Epithelial cell of proximal tubule (primary cell): ENCODE results near the gene CTNND2. TPM values are rescaled to one million over a fixed set of nuclear protein-coding genes. Genes with fewer than 3 reads are reported as not detected.

ENCODE experiments used
- DNase-seq: peaks from one replicate; pipeline ENCODE4 v3.0.0-alpha.2; 2011; ENCODE audit warnings: low read depth
- H3K4me3 ChIP-seq: 2 replicates; pipeline ENCODE4 v1.5.1; 2011; ENCODE audit warnings: low read depth, mild to moderate bottlenecking, low read length
- total RNA-seq: library from RNA; depleted of rRNA; stranded (reverse); fragments of >200 nt; gene quantifications from 2 replicates; pipeline ENCODE4 v1.2.3, GENCODE V29; 2015
- TF ChIP-seq, protein P1 (sequence below): conservative IDR thresholded peaks from 2 replicates; pipeline ENCODE4 v1.5.1; 2012; ENCODE audit warnings: low read depth, mild to moderate bottlenecking, low read length

Gene CTNND2
- total RNA-seq, 1 donor from 2014 or later = 0.12 TPM

DNA sequence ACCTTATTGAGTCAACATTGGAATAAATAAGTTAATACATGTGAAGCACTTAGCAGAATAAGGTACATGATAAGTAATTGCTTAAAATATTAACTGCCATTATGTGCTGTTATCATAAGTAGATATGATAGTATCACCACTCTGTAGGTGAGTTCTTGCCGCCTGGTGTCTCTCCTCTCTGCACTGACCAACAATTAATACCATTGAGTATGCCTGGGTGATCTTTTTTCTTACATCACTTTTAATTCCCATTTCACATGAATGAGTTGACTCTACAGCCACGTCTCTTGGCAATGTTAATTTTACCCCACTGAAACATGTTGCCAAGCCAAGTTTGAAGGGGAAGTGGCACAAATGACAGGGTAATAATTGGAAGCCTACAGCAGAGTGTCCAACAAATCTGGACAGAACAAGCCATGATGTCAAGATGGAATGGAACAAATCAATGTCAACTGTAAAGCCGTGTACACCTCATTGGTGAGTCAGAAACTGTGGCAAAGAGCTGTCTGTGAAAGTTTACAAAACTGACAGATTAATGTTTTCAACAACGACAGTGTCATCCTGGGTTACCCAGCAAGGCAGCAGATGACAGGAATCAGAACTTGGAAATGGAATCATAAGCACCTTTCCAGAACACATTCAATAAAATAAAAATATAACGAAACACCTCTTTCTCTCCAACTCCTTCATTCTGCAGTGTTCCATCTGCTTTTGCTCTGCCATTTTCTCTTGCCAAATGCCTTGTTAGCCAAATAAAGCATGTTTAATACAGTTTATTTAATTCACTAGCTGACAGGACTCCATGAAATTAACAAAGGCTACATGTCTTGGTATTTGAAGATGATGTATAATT is 330.9 kb downstream of the CTNND2 start:
- TF ChIP-seq, protein P1, sequence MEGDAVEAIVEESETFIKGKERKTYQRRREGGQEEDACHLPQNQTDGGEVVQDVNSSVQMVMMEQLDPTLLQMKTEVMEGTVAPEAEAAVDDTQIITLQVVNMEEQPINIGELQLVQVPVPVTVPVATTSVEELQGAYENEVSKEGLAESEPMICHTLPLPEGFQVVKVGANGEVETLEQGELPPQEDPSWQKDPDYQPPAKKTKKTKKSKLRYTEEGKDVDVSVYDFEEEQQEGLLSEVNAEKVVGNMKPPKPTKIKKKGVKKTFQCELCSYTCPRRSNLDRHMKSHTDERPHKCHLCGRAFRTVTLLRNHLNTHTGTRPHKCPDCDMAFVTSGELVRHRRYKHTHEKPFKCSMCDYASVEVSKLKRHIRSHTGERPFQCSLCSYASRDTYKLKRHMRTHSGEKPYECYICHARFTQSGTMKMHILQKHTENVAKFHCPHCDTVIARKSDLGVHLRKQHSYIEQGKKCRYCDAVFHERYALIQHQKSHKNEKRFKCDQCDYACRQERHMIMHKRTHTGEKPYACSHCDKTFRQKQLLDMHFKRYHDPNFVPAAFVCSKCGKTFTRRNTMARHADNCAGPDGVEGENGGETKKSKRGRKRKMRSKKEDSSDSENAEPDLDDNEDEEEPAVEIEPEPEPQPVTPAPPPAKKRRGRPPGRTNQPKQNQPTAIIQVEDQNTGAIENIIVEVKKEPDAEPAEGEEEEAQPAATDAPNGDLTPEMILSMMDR = no peak
- H3K4me3 ChIP-seq = no peak overlapping the region
- DNase-seq = no peak

DNA sequence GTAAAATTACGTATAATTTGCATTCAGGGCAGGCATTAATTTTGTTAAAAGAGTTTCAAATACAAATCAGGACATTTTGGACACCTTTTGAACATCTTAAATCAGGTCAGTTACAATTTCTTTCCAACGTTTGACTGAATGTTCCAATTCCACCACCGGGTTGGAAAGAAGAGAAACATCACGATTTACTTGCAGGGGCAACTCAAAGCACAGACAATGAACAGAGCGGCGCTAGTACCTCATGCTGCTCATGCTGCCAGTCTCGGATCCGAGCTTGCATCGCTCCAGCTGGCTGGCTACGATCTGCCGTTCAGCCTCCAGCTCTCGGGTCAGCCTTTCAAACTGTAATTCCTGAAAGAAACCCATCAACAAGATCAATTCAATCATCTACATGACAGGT is 339.5 kb downstream of the CTNND2 start:
- TF ChIP-seq, protein P1 = no peak
- H3K4me3 ChIP-seq = no peak overlapping the region
- DNase-seq = no peak

DNA sequence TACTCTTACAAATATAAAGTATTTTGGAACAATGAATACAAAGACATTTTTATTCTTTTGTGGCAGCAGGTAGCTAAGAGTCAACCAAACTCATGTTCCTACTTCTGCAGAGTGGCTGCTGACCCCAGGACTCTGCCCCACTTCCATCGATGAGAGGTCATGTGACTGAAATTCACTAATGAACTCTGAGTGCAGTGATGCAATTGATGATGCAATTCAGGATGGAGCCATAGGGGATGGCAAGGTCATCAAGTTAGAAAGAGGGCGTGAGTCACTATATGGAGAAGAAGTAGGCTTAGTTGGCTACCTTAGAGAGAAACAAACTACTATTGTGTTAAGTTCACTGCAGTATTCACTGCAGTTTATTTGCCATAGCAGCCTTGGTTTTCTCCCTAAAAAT is 340.4 kb downstream of the CTNND2 start:
- DNase-seq = no peak
- TF ChIP-seq, protein P1 = no peak
- H3K4me3 ChIP-seq = no peak overlapping the region

DNA sequence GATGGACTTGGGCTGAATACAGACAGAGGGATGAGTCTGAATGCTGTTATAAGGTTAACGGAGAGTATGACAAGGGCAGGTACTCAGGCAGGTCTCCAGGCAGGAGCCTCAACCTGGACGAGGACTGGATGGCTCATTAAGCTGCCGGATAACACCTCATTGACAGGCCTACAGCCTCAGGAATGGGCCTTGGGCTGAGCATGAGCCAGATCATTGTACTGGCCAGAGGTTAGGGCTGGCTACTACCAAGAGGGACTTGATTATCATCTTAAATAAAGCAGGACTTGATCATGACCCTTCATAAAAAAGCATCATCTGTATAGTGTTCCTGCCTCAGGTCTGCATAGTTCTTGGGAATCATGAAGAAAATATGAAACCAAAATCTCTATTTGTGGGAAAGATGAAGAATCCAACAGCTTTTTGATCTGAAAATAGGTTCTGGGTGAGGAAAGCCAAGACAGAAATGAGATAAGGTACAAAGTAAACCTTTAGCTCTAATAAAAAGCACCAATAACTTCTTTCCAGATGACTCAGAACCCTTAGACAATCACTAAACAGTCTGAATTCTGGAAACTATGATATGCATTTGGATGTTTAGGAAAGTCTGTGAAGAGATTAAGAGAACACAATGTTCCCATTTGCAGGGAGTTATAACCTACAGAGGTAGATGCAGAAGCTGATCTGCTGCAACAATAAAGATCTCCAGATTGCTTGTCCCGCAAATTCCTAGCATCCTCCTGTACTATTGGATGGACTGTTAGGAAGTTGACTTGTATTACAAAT is 343.1 kb downstream of the CTNND2 start:
- no peak overlapping the region for H3K4me3 ChIP-seq
- no peak for DNase-seq
- TF ChIP-seq, protein P1 = no peak

DNA sequence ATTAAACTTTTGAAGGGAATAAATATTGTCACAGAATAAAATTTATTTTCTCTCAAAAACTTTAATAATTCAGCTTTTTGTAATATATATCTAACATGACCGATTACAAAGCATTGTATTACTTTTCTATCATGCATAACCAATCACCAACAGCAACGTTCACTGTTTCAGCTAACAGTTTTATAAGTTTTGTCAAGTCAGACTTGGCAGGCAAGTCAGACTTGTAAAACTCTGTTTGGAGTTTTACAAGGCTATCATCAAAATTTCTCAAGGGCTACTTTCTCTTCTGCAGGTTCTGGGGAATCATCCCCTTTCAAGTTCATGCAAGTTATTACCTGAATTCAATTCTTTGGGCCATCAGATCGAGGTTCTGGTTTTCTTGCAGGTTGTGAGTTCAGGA is 347.2 kb downstream of the CTNND2 start:
- no peak overlapping the region for H3K4me3 ChIP-seq
- TF ChIP-seq, protein P1 = no peak
- no peak for DNase-seq

DNA sequence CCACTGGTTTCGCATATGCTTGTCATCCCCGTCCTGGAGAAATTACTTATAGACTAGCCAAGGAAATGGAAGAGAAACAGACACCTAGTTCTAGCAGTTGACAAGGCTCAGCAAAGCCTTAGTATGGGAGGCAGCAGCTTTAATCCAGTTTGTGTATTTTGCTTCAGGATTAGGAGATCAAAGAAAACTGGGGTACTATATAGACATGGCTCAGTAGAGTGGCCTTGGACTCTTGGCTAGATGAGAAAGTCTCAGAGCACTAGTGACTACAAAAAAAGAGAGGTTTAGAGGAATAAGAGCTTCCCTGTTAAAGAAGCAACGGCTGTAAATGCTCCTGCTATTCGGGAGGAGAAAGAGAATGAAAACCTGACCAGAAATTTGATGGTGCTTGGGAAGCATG is 349.1 kb downstream of the CTNND2 start:
- no peak for DNase-seq
- TF ChIP-seq, protein P1 = no peak
- H3K4me3 ChIP-seq = no peak overlapping the region

DNA sequence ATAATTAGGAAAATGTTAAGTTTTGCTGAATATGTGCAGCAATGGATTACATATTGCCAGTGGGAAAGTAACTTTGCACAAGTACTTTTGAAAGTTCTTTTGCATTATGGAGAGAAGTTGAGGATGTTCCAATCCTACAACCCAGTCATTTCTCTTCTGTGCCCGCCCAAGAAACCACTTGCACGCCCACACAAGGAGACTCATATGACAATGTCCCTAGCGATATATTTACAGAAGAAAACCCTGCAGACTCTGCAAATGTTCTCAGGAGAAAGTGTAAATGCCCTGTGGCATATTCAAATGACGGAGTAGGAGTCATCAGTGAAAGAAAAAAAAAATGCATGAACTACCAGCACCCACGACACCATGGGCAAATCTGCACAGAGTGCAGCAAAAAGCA is 356.5 kb downstream of the CTNND2 start:
- no peak for DNase-seq
- TF ChIP-seq, protein P1 = no peak
- H3K4me3 ChIP-seq = no peak overlapping the region
